Stimulated activated CD4-positive, alpha-beta T cell treated with anti-CD3 and anti-CD28 coated beads, TNF-alpha, amount 100 ng/mL, for 4 hours (primary cell): ENCODE results near the gene TBC1D3B.
"Not testable (repeated sequence)": the region's sequence is repeated elsewhere in the genome, so short reads cannot be mapped to it uniquely, and the experiment has no call there.

Source experiments
- DNase-seq, 3 experiments: peaks; one replicate each; pipeline ENCODE4 v3.0.0-alpha.2; 2020; ENCODE audit warnings: low read depth in 3 of 3

The TBC1D3B gene

DNA sequence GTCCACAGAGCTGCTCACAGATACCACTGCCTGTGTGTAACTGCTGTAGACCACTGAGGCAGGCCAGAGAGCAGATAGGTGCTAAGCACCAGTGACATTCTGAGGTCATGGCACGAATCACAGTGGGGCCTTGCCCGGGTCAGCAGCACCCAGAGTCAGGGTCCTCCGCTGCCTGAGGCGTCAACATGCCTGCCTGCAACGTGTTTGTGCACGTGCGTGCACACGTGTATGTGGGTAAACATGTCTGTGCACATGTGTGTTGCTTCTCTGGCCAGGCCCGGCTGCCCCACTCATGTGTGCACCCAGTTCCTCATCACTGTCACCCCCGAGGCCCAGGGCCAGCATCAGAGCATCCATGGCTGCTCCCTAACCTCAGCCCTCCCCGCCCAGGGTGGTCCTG is at the start of gene TBC1D3B:
TSS of gene TBC1D3B (minus strand) at position 101 of the 400 bp plus-strand sequence. CDS start 1,586 bp downstream, outside the sequence.
- DNase-seq: not testable (repeated sequence)

DNA sequence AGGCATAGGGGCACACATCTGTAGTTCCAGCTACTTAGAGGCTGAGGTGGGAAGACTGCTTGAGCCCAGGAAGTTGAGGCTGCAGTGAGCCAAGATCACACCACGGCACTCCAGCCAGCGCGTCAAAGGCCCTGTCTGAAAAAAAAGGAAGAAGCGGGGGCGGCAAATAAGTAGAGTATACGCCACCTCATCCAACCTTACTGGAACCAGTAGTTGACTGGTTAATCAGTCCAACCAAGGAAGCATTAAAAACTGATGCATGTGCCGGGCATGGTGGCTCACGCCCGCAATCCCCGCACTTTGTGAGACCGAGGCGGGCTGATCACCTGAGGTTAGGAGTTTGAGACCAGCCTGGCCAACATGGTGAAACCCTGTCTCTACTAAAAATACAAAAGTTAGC is 46.5 kb upstream of the TBC1D3B start:
- not testable (repeated sequence) for DNase-seq

GRCh38 chr17:36221581-36222100 is 45.2 kb upstream of the TBC1D3B start:
- not testable (repeated sequence) for DNase-seq

GRCh38 chr17:36220737-36221580 is 44.5 kb upstream of the TBC1D3B start:
- not testable (repeated sequence) for DNase-seq

DNA sequence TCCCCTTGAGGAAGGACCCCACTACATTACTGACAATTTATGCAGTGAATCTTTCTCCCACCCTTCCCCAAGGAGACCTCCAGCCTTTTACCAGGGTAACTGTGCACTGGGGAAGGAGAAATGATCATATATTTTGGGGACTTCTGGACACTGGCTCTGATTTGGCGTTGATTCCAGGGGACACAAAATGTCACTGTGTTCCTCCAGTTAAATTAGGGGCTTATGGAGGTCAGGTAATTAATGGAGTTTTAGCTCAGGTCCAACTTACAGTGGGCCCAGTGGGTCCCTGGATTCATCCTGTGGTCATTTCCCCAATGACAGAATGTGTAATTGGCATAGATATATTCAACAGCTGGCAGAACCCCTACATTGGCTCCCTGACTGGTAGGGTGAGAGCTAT is 43.1 kb upstream of the TBC1D3B start:
- not testable (repeated sequence) for DNase-seq

DNA sequence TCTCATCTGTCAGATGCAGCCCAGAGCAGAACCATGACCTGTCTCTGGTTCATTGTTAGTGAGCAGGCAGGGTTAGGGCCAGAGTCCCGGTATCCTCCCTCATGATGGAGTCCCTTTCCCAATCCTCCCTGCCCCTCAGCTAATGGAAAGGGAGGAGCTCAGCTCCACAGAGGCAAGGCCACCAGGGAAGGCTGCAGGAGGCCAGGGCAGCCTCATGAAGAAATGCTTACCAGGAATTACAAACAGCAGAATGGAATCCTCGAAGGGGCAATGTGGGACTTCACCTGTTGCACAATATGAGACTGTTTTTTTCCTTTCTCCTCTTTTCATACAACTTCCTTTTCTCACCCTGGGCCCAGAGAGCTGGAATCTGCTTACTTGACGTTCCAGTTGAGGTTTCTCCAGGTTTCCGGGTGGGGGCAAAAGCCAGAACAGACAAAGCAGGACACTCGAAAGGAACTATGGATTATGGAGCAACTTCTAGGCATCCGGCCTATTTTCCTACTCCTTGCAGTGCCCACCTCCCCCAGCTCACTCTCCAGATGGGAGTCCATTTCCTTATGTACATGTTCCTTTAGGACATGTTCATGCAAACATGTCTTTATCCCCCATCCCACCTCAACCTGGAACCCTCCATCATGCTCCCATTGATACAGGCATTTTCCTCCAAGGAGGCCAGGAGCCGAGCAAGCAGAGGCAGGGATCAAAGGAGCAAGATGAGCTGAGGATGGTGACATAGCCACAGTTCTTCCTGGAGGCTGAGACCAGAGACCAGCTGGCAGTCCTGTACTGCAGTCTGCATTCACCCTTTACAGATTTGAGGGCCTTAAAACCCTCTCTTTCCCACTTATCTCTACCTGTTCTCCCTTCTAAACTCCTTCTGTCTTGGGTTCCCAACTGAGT is 39.2 kb upstream of the TBC1D3B start:
- not testable (repeated sequence) for DNase-seq

GRCh38 chr17:36214918-36215317 is 38.5 kb upstream of the TBC1D3B start:
- DNase-seq: no peak

DNA sequence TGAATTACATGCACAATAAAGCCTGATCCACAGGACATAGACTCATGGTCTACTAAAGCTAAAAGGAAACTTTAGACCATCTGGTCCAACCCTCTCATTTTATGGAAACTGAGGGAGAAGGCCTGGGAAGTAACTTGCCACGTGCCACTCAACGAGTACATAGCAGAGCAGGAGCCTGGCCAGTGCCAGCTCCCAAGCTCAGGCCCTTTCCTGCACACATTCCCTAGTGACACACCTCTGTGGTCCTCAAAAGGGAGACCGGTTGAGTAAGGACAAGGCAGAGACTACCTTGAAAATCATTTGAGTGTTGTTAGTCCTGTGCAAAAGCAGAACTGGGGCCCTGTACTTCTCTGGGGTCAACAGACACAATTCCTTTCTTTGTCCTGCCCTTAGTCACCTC is 37.3 kb upstream of the TBC1D3B start:
- no peak for DNase-seq

DNA sequence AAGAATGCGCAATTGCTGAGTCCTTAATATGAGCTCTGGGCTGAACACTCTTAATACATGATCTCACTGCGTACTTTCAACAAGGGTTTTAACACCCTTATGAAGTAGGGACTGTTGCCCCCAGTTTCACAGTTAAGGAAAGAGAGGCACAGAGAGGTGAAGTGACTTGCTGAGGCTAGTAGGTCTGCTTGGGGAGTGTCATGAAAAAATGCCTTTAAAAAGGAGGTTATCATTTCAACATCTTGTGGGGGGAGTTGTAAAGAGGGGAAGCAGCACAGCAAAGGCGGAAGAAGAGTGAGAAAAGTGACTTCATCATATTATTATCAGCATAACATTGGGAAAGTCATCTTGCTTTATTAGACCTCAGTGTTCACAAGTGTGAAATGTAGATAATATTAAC is 36.5 kb upstream of the TBC1D3B start:
- DNase-seq: no peak

- DNase-seq: no peak
Measured at GRCh38 chr17:36212272-36212605, 35.8 kb upstream of the TBC1D3B start.

DNA sequence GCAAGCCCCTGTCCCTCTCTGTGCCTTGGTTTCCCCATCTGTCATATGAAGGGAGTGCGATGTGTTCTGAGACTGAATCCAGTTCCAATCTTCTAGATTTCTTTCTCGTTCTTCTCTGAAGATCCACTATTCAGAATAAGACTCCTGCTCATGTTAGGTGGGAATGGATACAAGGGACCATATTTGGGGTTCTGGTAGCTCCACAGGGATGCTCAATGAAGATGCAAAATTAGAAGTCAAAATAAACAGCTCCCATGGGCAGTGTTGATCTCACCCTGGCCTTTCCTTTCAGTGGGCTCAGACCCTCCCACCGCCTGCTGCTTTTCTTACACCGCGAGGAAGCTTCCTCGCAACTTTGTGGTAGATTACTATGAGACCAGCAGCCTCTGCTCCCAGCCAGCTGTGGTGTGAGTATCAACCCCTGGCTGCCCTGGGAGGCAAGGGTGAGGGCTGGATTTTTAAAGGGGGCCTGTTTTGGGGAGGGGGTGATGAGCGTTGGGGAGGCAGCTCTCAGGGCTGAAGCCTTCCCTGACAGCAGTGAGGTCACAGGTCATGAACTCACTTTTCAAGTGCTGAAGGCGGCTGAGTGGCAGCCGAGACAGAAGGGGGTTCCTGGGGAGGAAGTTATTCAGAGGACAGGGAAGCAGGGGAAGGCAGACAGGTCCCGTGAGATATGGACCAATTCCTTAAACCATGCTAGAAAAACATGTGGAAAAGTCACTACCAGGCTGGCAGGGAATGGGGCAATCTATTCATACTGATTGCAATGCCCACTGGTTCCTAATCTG is 35.2 kb upstream of the TBC1D3B start:
- not testable (repeated sequence) for DNase-seq

GRCh38 chr17:36210439-36211211 is 34.2 kb upstream of the TBC1D3B start, which contains the start of gene CCL4L2:
TSS of gene CCL4L2 (plus strand) at chr17:36211063.
- not testable (repeated sequence) for DNase-seq

- no peak for DNase-seq
Measured at GRCh38 chr17:36209575-36209974, 33.1 kb upstream of the TBC1D3B start.

- DNase-seq: not testable (repeated sequence)
Measured at GRCh38 chr17:36207383-36207782, 30.9 kb upstream of the TBC1D3B start.

DNA sequence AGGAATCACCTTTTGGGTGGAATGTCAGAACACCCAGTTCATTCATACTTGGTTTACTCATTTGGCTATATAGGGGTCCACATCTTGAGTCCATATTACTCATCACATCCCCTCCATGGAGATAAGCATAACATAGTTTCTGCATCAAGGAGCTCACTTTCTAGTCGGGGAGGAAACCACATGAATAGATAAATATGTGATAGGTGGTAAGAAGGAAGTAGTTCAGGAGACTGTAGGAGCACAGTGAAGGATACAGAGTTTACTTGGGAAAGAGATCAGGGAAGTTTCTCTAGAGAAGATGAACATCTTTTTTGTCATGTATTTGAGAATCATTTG is 30.0 kb upstream of the TBC1D3B start:
- not testable (repeated sequence) for DNase-seq

DNA sequence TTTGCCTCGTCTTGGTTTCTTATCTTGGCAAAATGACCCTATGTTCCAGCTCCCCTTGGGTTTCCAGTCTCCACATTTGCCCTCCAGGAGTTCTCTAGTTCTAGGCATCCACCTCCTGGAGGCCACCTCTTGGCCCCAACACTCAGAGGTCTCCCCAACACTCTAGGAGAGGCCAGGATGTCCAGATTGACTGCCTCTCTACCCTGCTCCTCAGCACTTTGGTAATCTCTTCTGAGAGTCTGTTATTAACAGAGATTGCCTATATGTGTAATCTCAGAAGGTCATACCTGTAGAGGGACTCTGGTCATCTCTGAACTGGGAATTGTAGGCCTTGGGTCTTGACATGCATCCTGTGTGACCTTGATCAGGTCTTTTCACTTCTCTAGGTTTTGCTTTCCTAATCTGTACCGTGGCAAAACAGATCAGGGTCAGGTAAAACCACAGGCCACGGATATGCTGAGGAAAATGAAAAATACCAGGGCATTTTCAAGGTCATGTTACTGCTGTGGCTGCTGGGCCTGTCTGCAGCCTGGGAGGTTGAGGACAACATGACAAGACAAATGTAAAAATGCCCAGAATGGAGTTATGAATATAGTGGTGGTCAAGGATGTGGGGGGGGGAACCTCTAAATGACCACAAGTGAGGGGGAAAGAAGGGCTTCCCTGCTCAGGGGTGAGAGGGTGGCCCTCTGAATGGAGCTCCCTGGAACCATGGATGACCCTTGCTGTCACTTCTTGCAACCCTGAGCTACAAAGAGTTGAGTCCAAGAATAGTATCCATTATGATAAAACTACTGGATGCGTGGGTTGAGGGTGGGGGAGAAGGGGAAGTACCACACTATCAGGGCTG is 29.4 kb upstream of the TBC1D3B start:
- DNase-seq: no peak

GRCh38 chr17:36204724-36205500 is 28.5 kb upstream of the TBC1D3B start:
- no peak for DNase-seq

- no peak for DNase-seq
Measured at GRCh38 chr17:36203335-36203734, 26.9 kb upstream of the TBC1D3B start.

GRCh38 chr17:36201506-36201905 is 25.1 kb upstream of the TBC1D3B start:
- DNase-seq: not testable (repeated sequence)
